Posterior cingulate gyrus (tissue), 11 donors: ENCODE data around the gene PPM1L.
A peak's percentile ranks its signal among the peaks of the same experiment; 100 is the strongest.

Source experiments
- DNase-seq, 10 donors: peaks; one replicate each; pipeline versions ENCODE4 v3.0.0 to v3.0.0-alpha.2; 2020 to 2021; ENCODE audit warnings: mixed read lengths in 3 of 10
- intact Hi-C: fragments of 100-400 bp; cut with DNase I; formaldehyde crosslinking; loops from one replicate; pipeline ENCODE4 v1.15.1; 2023

Gene PPM1L

GRCh38 chr3:160804762-160805161, 48.7 kb downstream of the PPM1L start:
- intact Hi-C loops, result loop anchor here (5.0 kb wide), 1 partner anchor 47 kb away; the partner anchor contains the start of gene PPM1L
- peak in 2 of 10 donors; percentile 64 to 79 for DNase-seq

- intact Hi-C loops, result no loop called here
- no peak for DNase-seq
Measured at GRCh38 chr3:160806094-160806493, 50.1 kb downstream of the PPM1L start.

- intact Hi-C loops, result no loop called here
- no peak for DNase-seq
Measured at GRCh38 chr3:160806686-160807085, 50.7 kb downstream of the PPM1L start.

GRCh38 chr3:160808838-160809237, 52.8 kb downstream of the PPM1L start:
- DNase-seq, result peak in 5 of 10 donors; percentile 9 to 82 (median 72)
- intact Hi-C loops, result no loop called here

GRCh38 chr3:160809453-160809852, 53.4 kb downstream of the PPM1L start:
- intact Hi-C loops, result no loop called here
- no peak for DNase-seq

- intact Hi-C loops, result no loop called here
Measured at GRCh38 chr3:160810362-160811236, 54.6 kb downstream of the PPM1L start.

GRCh38 chr3:160811237-160811548, 55.2 kb downstream of the PPM1L start:
- intact Hi-C loops, result no loop called here
- no peak for DNase-seq

More at GRCh38 chr3:160810362-160811236, 54.6 kb downstream of the PPM1L start:
- no peak for DNase-seq

- intact Hi-C loops, result no loop called here
- no peak for DNase-seq
Measured at GRCh38 chr3:160812304-160812703, 56.3 kb downstream of the PPM1L start.

- intact Hi-C loops, result no loop called here
Measured at GRCh38 chr3:160815280-160815679, 59.2 kb downstream of the PPM1L start.

GRCh38 chr3:160820022-160820421, 64.0 kb downstream of the PPM1L start:
- intact Hi-C loops, result no loop called here
- no peak for DNase-seq

More at GRCh38 chr3:160815280-160815679, 59.2 kb downstream of the PPM1L start:
- DNase-seq, result no peak

GRCh38 chr3:160820430-160820829, 64.4 kb downstream of the PPM1L start:
- intact Hi-C loops, result no loop called here

GRCh38 chr3:160822936-160823335, 66.9 kb downstream of the PPM1L start:
- intact Hi-C loops, result no loop called here

More at GRCh38 chr3:160820430-160820829, 64.4 kb downstream of the PPM1L start:
- DNase-seq, result no peak

GRCh38 chr3:160825311-160825800, 69.3 kb downstream of the PPM1L start:
- intact Hi-C loops, result no loop called here
- no peak for DNase-seq

More at GRCh38 chr3:160822936-160823335, 66.9 kb downstream of the PPM1L start:
- no peak for DNase-seq

- DNase-seq, result no peak
- intact Hi-C loops, result no loop called here
Measured at GRCh38 chr3:160826408-160826807, 70.4 kb downstream of the PPM1L start.

GRCh38 chr3:160826991-160827390, 71.0 kb downstream of the PPM1L start:
- DNase-seq, result no peak
- intact Hi-C loops, result no loop called here

GRCh38 chr3:160827516-160827915, 71.5 kb downstream of the PPM1L start:
- intact Hi-C loops, result no loop called here
- no peak for DNase-seq

GRCh38 chr3:160828880-160829279, 72.8 kb downstream of the PPM1L start:
- no peak for DNase-seq
- intact Hi-C loops, result no loop called here

GRCh38 chr3:160829486-160830009, 73.5 kb downstream of the PPM1L start:
- DNase-seq, result no peak
- intact Hi-C loops, result no loop called here

- DNase-seq, result no peak
Measured at GRCh38 chr3:160830796-160831195, 74.8 kb downstream of the PPM1L start.

GRCh38 chr3:160831401-160831800, 75.4 kb downstream of the PPM1L start:
- intact Hi-C loops, result no loop called here

More at GRCh38 chr3:160830796-160831195, 74.8 kb downstream of the PPM1L start:
- intact Hi-C loops, result no loop called here

GRCh38 chr3:160837394-160837980, 81.5 kb downstream of the PPM1L start:
- intact Hi-C loops, result no loop called here
- DNase-seq, result no peak

More at GRCh38 chr3:160831401-160831800, 75.4 kb downstream of the PPM1L start:
- no peak for DNase-seq
